HG03378 (cell line): ENCODE results near the gene ENTREP3.

Source experiments
- ATAC-seq: cut with Tn5 transposase; IDR thresholded peaks from one replicate; pipeline ENCODE4 v1.9.1; 2021; ENCODE audit warnings: mild to moderate bottlenecking, moderate library complexity; ENCODE audit not compliant: unreplicated experiment

ENTREP3 gene

GRCh38 chr1:155279268-155279667 lies 24.0 kb upstream of the ENTREP3 start:
- ATAC-seq = no peak

DNA sequence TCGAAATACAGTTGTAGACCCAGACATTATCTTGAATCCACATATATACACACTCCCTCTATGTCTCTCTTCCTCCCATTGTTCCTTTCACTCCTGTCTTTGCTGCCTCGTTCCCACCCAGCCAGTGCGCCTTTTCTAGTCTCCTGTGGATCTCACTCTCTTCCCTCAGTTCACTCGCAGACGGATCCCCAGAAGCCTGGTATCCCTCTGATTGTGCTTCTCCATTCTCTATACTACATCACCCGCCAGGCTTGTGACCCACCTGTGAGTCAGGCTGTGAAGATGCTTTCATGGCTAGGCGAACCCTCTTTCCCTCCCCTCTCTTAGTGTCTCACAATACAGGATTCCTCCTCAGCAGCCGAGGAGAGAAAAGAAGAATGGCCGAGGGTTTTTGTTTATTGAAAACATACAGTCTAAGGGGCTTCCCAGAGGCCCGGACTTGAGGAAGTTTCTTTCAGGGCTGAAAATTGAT lies 23.4 kb upstream of the ENTREP3 start:
- no peak for ATAC-seq

GRCh38 chr1:155277902-155278688 lies 22.8 kb upstream of the ENTREP3 start:
- ATAC-seq = no peak

GRCh38 chr1:155277070-155277901 lies 22.0 kb upstream of the ENTREP3 start, which contains the start of gene HCN3:
HCN3 (plus strand) TSS chr1:155277463; CDS start chr1:155277591, 128 bp downstream.
- ATAC-seq = peak; percentile 56

GRCh38 chr1:155273343-155274245 lies 18.3 kb upstream of the ENTREP3 start, which contains the start of gene CLK2:
CLK2 (minus strand) TSS chr1:155273504; CDS start chr1:155270977, 2,527 bp downstream.
- peak; percentile 62 for ATAC-seq

- peak; percentile 13 for ATAC-seq
Observed at GRCh38 chr1:155272466-155273342, 17.4 kb upstream of the ENTREP3 start.

DNA sequence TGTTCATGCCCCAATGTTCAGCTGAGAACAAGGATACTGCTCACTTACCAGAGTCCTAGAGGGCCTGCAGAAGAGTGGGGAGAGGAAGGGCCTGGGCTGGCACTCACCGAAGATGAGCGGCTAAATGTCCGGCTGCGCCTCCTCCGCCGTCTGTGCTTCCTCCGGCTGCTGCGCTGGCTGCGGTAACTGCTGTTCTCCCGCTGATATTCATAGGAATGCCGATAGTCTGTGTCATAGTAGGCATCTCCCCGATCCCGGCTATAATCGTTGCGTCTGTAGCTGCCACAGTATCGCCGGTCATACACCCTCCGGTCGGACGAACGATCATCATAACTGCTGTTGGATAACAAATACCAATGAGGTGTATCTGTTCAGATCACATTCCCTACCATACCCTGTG lies 14.1 kb upstream of the ENTREP3 start:
- ATAC-seq = no peak

DNA sequence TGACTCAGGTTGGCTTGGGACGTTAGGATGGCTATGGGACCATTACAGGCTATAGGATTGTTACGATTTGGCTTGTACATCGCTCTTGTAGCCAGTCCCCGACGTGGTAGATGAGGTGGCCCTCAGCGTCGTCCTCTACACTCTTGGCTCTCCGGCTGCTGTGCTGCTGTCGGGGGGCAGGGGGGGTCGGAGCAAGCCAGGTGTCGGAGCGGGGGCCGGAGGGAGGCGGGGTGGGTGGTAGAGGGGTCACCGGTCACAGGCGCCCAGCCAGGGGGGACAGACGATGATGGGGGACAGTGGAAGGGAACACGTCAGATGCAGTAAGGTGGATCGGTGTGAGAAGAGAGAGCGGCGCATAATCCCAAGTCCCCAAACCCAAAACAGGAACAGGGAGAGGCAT lies 13.3 kb upstream of the ENTREP3 start:
- no peak for ATAC-seq

DNA sequence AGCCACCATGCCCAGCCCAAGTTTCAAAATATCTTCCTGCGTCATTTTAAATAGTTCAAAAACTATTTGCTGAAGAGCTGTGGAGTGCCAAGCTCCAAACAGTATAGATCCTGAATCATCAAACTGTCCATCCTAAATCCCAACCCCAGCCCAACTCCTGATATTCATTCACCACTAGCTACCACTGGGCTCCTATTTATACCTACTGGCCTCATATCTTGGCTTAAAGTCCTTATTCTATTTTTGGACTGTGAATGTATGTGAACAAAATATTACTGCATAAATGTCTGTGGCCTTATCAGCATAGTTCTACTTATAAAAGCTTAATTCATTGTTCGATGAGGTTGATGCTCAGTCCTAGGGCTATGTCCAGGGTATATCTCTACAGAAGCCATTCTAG lies 12.1 kb upstream of the ENTREP3 start:
- ATAC-seq = no peak

- ATAC-seq = no peak
Observed at GRCh38 chr1:155266553-155266952, 11.3 kb upstream of the ENTREP3 start.

DNA sequence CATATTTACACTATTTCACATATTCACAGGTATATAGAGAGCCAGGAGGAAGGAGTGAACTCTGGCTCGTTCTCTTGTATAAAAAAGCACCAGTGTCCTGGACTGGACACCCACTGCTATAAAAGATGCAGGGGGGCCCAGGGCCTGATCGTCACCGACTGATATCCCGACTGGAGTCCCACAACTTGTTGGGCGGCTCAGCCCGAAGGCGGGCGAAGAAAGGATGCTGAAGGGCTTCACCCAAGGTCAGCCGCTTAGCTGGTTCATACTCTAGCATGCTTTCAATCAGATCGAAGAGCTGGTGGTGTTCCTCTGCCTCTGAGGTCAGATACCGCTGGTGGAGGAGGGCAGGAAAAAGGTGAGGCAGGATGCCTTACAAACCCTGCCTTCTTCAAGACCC lies 7.8 kb upstream of the ENTREP3 start:
- no peak for ATAC-seq

DNA sequence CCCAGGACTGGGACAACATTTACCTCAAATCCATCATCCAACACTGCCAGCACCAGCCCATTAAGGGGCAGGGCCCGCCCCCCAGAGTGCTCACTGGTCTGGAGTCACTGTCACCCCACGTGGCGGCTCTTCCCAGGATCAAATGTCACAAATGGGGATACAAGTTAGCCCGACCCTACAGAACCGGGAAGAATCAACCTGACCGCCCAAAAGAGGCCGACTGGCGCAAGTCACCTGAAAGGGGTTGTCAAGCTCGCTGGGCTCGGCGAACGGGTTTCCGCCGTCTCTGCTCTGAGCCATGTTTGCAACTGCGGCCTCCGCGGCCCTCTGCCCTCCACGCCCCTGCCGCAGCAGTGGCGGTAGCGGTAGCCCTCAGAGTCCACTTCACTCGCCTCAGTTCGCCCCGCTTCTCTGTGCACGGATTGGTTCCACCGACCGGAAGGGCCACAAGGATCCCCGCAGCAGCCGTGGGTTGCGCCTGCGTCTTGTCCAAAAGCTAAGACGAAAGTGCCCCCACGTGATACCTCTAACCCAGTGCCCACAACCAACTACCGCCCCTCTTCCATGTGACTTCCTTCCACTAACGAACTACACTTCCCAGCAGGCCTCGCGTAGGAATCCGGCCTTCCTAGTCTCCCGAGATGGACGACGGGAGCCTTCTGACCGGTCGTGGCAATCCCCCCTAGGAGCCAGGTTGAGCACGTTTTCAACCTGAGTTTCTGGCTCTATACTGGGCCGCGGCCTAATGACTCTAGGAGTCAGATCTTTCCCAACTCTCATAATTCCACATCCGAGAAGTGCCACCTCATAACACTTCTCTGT lies 6.8 kb upstream of the ENTREP3 start, which contains the start of gene SCAMP3:
TSS of gene SCAMP3 (minus strand) at position 509 of the 822 bp plus-strand sequence. CDS start at position 300, 209 bp downstream.
- peak; percentile 89 for ATAC-seq

DNA sequence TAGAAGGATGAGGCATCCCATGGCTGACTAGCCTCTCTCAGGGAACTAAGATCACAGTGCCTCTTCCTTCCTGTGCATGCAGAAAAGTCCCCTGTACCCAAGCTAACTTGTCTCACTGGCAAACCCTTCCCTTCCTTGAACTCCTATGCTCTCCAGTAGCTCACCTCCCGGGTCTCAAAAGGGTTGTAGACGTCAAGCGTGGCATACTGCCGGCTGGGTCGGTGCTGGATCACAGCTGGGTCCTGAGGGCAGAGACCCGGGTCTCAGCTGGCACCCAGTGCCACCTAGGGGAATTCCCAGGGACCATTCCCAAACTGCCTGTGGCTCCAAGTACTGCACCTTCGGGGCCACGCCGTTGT lies 6.2 kb upstream of the ENTREP3 start:
- ATAC-seq = no peak

DNA sequence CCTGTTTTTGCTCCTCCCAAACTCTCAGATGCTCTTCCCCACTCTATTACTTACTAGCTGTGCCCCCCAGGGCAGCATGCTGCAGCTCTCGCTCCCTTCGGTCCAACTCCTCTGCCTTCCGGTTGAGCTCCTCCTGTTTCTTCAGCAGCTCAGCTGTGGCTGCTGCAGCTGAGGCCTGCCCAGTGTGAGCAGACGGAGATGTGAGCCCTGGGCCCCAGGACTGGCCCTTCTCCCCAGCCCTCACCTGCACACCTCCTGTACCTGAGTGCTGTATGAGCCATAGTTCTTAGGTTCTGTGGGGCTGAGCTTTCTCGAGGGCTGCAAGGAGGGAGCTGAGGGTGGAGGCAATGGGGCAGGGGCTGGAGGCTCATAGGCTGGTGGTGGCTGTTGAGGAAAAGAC lies 5.0 kb upstream of the ENTREP3 start:
- ATAC-seq = no peak

- ATAC-seq = no peak
Observed at GRCh38 chr1:155256058-155256852, 972 bp upstream of the ENTREP3 start.

GRCh38 chr1:155254714-155255242 lies 505 bp downstream of the ENTREP3 start:
- ATAC-seq = no peak

DNA sequence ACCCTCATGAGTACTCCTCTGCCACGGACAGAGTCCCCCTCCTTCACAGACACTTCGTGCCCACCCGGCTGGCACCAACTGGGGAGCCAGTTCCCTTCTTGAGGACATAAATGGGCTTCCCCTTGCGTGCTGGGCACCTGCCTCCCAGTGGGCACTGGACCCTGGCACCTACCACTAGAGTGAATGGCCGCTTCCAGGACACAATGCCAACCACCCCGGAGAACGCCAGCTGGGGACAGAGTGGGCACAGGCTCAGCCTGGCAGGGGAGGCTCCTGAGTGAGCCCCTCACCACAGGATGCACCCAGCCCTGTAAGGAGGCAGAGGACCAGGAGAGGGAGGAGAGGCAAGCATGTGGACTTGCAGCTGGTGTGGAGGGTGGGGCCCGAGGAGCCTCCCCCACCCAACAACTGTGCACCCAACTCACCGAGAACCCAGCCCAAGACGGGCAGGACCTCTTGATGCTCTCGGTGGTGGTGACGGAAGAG lies 1.0 kb downstream of the ENTREP3 start:
- ATAC-seq = no peak

DNA sequence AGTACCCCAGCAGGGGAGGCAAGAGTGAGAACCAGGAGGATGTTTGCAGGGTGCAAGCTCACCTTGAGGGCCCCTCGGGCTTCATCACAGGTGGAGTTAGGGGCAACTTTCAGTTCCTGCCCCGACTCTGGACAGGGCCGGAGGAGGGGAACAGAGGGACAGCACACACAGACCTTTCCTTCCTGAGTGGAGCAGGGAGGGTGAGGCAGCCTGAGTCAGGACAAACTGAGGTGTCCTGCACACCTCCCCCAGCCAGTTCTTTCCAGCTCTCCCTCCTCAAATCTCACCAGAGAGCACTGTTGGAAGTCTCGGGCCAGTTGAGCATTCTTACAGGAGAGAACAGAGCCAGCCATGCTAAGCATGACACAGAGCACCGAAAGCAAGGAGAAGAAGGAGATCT lies 1.5 kb downstream of the ENTREP3 start:
- ATAC-seq = no peak
